RWPE2 (cell line): ENCODE data around the gene FSD1.
A peak's percentile ranks its signal among the peaks of the same experiment; 100 is the strongest.

Experiments
- ATAC-seq: fragments of 200-7000 bp; cut with Tn5 transposase; 3 replicates; pipeline ENCODE4 v1.9.1; 2021; ENCODE audit warnings: low read depth
- DNase-seq: peaks from one replicate; pipeline ENCODE4 v3.0.0-alpha.2; 2020; ENCODE audit warnings: low spot score
- H3K27ac ChIP-seq: fragments of 450-650 bp; 2 replicates; pipeline ENCODE4 v1.5.1; 2017; ENCODE audit warnings: mild to moderate bottlenecking; ENCODE audit not compliant: poor library complexity, severe bottlenecking
- H3K27me3 ChIP-seq: fragments of 250-450 bp; sonication (Bioruptor Pico); 2 replicates; pipeline ENCODE4 v1.5.1; 2021; ENCODE audit warnings: mild to moderate bottlenecking, moderate library complexity; ENCODE audit not compliant: insufficient read depth, poor library complexity, severe bottlenecking
- H3K36me3 ChIP-seq: fragments of 250-450 bp; sonication (Bioruptor Pico); 2 replicates; pipeline ENCODE4 v1.5.1; 2020; ENCODE audit warnings: low read depth, mild to moderate bottlenecking, moderate library complexity
- H3K4me1 ChIP-seq: fragments of 250-450 bp; sonication (Bioruptor Pico); 2 replicates; pipeline ENCODE4 v1.5.1; 2021; ENCODE audit warnings: mild to moderate bottlenecking, moderate library complexity; ENCODE audit not compliant: insufficient read depth, poor library complexity, severe bottlenecking
- H3K4me3 ChIP-seq: fragments of 250-450 bp; sonication (Bioruptor Pico); 2 replicates; pipeline ENCODE4 v1.5.1; 2021; ENCODE audit warnings: mild to moderate bottlenecking, moderate library complexity; ENCODE audit not compliant: severe bottlenecking
- H3K9me3 ChIP-seq: fragments of 250-450 bp; sonication (Bioruptor Pico); 2 replicates; pipeline ENCODE4 v1.5.1; 2021; ENCODE audit warnings: mild to moderate bottlenecking, moderate library complexity; ENCODE audit not compliant: severe bottlenecking
- TF ChIP-seq, protein P1 (sequence below): fragments of 450-650 bp; IDR thresholded peaks from one replicate; pipeline ENCODE4 v1.5.1; 2017; ENCODE audit warnings: mild to moderate bottlenecking, moderate library complexity; ENCODE audit not compliant: poor library complexity, severe bottlenecking

The FSD1 gene

DNA sequence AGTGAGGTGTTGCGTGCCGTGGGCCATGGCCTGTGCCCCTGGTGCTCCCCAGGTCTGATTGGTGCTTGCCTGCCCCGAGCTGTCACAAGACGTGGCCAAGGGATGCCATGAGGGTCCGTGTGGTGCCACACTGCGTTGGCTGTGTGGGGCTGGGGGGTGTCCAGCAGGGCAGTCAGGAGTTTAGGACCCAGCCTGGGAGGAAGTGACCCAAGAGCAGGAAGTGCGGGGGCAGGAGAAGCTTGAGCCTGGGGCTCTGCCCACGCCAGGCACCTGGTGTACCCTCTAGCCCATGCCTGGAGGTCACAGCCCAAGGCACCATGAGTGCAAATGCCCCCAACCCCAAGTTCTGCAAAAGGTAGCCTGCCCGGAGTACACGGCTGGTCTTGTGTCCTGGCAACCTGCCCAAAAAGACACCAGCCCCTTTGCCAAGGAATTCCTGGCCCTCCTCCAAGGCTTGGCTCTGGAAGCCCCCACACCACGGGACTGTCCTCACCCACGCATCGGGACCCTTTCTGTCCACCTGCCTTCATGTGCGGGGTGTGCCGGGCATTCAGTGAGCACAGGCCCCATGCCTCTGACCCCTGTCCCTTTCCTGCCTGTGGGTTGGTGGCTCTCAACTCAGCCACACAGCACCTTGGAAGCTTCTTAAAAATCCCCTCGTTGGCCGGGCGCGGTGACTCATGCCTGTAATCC lies 63.9 kb downstream of the FSD1 start:
- H3K4me1 ChIP-seq = peaks cover 16% of the 10 kb centered on the region
- TF ChIP-seq, protein P1, sequence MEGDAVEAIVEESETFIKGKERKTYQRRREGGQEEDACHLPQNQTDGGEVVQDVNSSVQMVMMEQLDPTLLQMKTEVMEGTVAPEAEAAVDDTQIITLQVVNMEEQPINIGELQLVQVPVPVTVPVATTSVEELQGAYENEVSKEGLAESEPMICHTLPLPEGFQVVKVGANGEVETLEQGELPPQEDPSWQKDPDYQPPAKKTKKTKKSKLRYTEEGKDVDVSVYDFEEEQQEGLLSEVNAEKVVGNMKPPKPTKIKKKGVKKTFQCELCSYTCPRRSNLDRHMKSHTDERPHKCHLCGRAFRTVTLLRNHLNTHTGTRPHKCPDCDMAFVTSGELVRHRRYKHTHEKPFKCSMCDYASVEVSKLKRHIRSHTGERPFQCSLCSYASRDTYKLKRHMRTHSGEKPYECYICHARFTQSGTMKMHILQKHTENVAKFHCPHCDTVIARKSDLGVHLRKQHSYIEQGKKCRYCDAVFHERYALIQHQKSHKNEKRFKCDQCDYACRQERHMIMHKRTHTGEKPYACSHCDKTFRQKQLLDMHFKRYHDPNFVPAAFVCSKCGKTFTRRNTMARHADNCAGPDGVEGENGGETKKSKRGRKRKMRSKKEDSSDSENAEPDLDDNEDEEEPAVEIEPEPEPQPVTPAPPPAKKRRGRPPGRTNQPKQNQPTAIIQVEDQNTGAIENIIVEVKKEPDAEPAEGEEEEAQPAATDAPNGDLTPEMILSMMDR = no peak
- no peaks in the 10 kb centered on the region for H3K9me3 ChIP-seq
- peak overlapping the region; percentile 91 for H3K27ac ChIP-seq
- ATAC-seq (no peak), DNase-seq (peak; percentile 47)
- peaks cover 32% of the 10 kb centered on the region for H3K36me3 ChIP-seq
- H3K4me3 ChIP-seq = no peak overlapping the region
- no peaks in the 10 kb centered on the region for H3K27me3 ChIP-seq

GRCh38 chr19:4369109-4369887 lies 64.9 kb downstream of the FSD1 start:
- peak; percentile 88 for ATAC-seq
- H3K36me3 ChIP-seq = peaks cover 22% of the 10 kb centered on the region
- peak overlapping the region; percentile 91 for H3K27ac ChIP-seq
- H3K27me3 ChIP-seq = no peaks in the 10 kb centered on the region
- peak; percentile 86 for DNase-seq
- peak overlapping the region; percentile 1 for H3K4me3 ChIP-seq
- peaks cover 20% of the 10 kb centered on the region for H3K4me1 ChIP-seq
- TF ChIP-seq, protein P1 = no peak
- no peaks in the 10 kb centered on the region for H3K9me3 ChIP-seq

- ATAC-seq = peak; percentile 59
- no peaks in the 10 kb centered on the region for H3K9me3 ChIP-seq
- peaks cover 26% of the 10 kb centered on the region for H3K4me1 ChIP-seq
- TF ChIP-seq, protein P1 = peak; percentile 62
- H3K27ac ChIP-seq = peak overlapping the region; percentile 91
- peaks cover 20% of the 10 kb centered on the region; the same call in 1 of the 2 replicates for H3K36me3 ChIP-seq
- no peaks in the 10 kb centered on the region for H3K27me3 ChIP-seq
- peak; percentile 64 for DNase-seq
- H3K4me3 ChIP-seq = peak overlapping the region; percentile 1
Measured at GRCh38 chr19:4369888-4370260, 65.5 kb downstream of the FSD1 start.

DNA sequence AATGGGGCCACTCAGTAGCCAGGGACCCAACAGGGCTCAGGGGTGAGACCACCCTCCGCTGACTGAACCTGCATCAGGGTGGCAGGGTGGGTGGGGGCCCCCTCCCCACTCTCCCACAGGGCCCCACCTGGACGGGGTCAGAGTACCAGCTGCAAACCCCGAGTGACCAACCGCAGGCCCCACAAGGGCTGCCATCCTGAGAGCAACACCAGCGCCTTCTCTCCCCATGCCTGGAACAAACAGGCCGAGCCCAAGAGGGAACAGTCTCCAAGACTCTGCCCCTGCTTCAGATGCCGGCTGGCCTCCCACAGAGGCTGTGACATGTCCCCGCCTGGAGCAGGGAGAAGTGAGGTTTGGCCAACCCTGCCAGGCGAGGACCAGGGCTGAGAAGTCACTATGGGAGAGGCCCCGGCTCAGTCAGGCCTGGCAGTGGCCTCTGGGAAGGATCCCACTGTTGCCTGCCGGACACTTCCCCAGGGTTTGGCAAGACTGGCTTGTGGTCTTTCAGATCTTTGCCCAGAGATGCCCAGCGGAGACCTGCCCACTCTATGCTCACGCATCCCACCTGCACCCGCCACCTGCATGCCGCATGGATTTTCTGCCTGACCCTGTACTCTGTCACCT lies 66.1 kb downstream of the FSD1 start:
- no peaks in the 10 kb centered on the region for H3K9me3 ChIP-seq
- DNase-seq (peak; percentile 45), ATAC-seq (no peak)
- H3K4me1 ChIP-seq = peaks cover 32% of the 10 kb centered on the region
- peak overlapping the region; percentile 91 for H3K27ac ChIP-seq
- TF ChIP-seq, protein P1 = no peak
- no peaks in the 10 kb centered on the region for H3K27me3 ChIP-seq
- peaks cover 13% of the 10 kb centered on the region; the same call in 1 of the 2 replicates for H3K36me3 ChIP-seq
- no peak overlapping the region for H3K4me3 ChIP-seq
